ENCODE measurements around the gene SERPIND1. TPM values are rescaled to one million over a fixed set of nuclear protein-coding genes. Genes with fewer than 3 reads are reported as not detected.

Gene SERPIND1
- total RNA-seq, 1 experiment from 2014 or later, result 0.19 TPM

DNA sequence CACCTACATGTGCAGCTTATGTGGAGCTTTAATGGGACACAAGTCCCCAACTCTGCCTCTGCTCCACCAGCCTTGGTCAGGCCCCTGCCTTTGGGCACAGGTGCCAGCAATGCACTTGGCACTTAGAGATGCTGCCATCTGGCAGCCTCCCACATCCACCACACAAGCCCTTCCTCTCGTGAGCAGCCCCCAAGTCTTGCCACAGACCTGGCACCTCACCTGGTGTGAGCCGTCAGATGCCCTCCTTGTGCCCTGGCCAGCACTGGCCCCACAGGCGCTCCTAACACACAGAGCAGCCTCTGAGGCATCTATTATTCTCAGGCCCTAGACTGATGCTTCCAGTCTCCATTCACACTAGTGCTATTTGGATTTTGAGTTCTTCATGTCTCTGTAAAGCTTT lies 24.5 kb upstream of the SERPIND1 start:
- no TSS peak for BruUV-seq (replicated peaks)
- POLR2A ChIA-PET (ENCODE audit: low non-redundant PET), result no interaction called here
- intact Hi-C loops (cut with micrococcal nuclease; ENCODE audit: unreplicated experiment), result no loop called here

DNA sequence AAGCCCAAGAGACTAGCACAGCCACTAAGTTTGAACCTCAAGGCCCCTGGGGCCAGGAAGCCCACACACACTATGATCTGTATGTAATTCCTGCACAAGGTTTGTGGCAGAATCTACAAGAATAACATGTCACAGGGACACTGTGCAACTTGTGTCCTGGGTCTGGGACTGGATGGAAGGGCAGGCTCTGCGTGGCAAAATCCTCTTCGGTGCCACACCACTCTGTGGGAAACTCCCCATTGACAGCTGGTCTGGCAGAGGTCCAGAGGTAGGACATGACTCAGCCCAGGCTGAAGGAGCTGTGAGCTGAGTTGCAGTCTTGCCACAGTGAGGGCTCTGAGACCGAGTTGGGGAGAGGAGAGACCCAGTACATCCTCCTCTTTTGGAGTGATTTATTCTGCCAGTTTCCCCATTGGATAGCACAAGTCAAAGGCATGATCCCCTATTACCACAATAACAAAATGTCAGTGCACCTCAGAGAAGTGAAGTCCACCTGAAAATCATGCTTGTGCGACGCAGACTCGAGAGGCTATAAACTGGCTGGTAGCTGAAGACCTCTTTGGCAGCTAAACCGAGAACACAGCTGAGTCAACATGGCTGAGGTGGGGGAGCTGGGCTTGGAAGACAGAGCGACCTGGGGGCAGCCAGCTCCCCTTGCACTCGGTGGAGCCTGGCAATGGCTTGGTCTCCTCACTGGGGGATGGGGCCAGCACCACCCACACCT lies 23.3 kb upstream of the SERPIND1 start:
- intact Hi-C loops (cut with micrococcal nuclease; ENCODE audit: unreplicated experiment), result no loop called here
- Histone ChIP-seq H3K4me3 (ENCODE audit: low read depth, low read length, poor library complexity, severe bottlenecking) (no peak overlapping the region), H3K9me3 (ENCODE audit: low read depth, low read length, poor library complexity, severe bottlenecking) (no peaks in the 10 kb centered on the region), H3K36me3 (ENCODE audit: insufficient read depth, low read length, poor library complexity, severe bottlenecking) (peaks cover 5% of the 10 kb centered on the region), H3K27me3 (replicated peaks; ENCODE audit: insufficient read depth, low read depth, low read length, poor library complexity) (no peaks in the 10 kb centered on the region), H3K27ac (ENCODE audit: low read depth, low read length, poor library complexity, severe bottlenecking) (no peak overlapping the region), H3K4me1 (ENCODE audit: insufficient read depth, low read length, poor library complexity, severe bottlenecking) (no peaks in the 10 kb centered on the region)
- TF ChIP-seq EZH2 (IDR thresholded peaks at IDR 0.05; ENCODE audit: borderline replicate concordance, low read depth, low read length, poor library complexity, severe bottlenecking), result no peak
- TF ChIP-seq, protein P1, sequence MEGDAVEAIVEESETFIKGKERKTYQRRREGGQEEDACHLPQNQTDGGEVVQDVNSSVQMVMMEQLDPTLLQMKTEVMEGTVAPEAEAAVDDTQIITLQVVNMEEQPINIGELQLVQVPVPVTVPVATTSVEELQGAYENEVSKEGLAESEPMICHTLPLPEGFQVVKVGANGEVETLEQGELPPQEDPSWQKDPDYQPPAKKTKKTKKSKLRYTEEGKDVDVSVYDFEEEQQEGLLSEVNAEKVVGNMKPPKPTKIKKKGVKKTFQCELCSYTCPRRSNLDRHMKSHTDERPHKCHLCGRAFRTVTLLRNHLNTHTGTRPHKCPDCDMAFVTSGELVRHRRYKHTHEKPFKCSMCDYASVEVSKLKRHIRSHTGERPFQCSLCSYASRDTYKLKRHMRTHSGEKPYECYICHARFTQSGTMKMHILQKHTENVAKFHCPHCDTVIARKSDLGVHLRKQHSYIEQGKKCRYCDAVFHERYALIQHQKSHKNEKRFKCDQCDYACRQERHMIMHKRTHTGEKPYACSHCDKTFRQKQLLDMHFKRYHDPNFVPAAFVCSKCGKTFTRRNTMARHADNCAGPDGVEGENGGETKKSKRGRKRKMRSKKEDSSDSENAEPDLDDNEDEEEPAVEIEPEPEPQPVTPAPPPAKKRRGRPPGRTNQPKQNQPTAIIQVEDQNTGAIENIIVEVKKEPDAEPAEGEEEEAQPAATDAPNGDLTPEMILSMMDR (conservative IDR thresholded peaks at IDR 0.05; ENCODE audit: low read depth, low read length), result no peak
- CTCF ChIA-PET, result no interaction called here
- no TSS peak for BruUV-seq (replicated peaks)
- POLR2A ChIA-PET (ENCODE audit: low non-redundant PET), result no interaction called here
- DNase-seq (ENCODE audit: low spot score), result peak; percentile 48

More for the DNA sequence above, 24.5 kb upstream of the SERPIND1 start:
- CTCF ChIA-PET, result no interaction called here
- H3K4me1 ChIP-seq (ENCODE audit: insufficient read depth, low read length, poor library complexity, severe bottlenecking), result no peaks in the 10 kb centered on the region
- no peaks in the 10 kb centered on the region for H3K27me3 ChIP-seq (replicated peaks; ENCODE audit: insufficient read depth, low read depth, low read length, poor library complexity)
- H3K36me3 ChIP-seq (ENCODE audit: insufficient read depth, low read length, poor library complexity, severe bottlenecking), result peaks cover 5% of the 10 kb centered on the region
- DNase-seq (ENCODE audit: low spot score), result no peak
- H3K27ac ChIP-seq (ENCODE audit: low read depth, low read length, poor library complexity, severe bottlenecking), result no peak overlapping the region
- H3K4me3 ChIP-seq (ENCODE audit: low read depth, low read length, poor library complexity, severe bottlenecking), result no peak overlapping the region
- TF ChIP-seq, protein P1 (conservative IDR thresholded peaks at IDR 0.05; ENCODE audit: low read depth, low read length), result no peak
- H3K9me3 ChIP-seq (ENCODE audit: low read depth, low read length, poor library complexity, severe bottlenecking), result no peaks in the 10 kb centered on the region

DNA sequence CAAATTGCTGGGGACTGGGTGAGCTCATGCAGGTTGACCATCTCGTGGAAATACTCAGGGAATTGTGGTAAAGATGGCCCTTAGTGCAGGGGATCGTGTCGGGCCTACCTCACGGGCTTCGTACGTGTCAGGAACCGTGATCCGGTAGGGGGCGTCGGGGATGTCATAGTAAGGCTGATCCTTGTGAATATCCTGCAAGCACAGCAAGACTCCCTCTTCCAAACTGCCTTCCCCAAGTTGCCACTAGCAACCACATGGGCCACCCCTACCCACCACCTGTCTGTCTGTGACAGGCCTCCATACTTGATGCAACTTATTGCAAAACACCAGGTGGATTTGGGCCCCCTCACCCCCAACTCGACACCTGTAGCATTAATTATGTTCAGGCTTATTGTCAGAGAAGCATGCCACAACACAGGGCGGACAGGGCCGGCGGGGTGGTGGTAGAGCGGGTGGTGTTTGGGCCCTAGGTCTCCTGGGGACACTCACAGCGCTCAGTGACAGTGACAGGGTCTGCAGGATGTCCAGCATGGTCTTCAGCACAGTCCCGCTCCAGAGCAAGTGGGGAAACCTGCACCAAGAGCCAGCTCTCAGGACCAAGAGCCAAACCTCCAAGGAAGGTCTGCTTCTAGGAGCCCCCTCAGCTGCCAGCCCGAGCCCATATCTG lies 22.6 kb upstream of the SERPIND1 start:
- intact Hi-C loops (cut with micrococcal nuclease; ENCODE audit: unreplicated experiment), result no loop called here
- H3K36me3 ChIP-seq (ENCODE audit: insufficient read depth, low read length, poor library complexity, severe bottlenecking), result peaks cover 5% of the 10 kb centered on the region
- H3K9me3 ChIP-seq (ENCODE audit: low read depth, low read length, poor library complexity, severe bottlenecking), result no peaks in the 10 kb centered on the region
- TF ChIP-seq, protein P1 (conservative IDR thresholded peaks at IDR 0.05; ENCODE audit: low read depth, low read length), result no peak
- no peak for TF ChIP-seq EZH2 (IDR thresholded peaks at IDR 0.05; ENCODE audit: borderline replicate concordance, low read depth, low read length, poor library complexity, severe bottlenecking)
- no peak overlapping the region for H3K4me3 ChIP-seq (ENCODE audit: low read depth, low read length, poor library complexity, severe bottlenecking)
- ChIA-PET CTCF (no interaction called here), POLR2A (ENCODE audit: low non-redundant PET) (no interaction called here)
- no TSS peak for BruUV-seq (replicated peaks)
- H3K27me3 ChIP-seq (replicated peaks; ENCODE audit: insufficient read depth, low read depth, low read length, poor library complexity), result no peaks in the 10 kb centered on the region
- no peaks in the 10 kb centered on the region for H3K4me1 ChIP-seq (ENCODE audit: insufficient read depth, low read length, poor library complexity, severe bottlenecking)
- H3K27ac ChIP-seq (ENCODE audit: low read depth, low read length, poor library complexity, severe bottlenecking), result no peak overlapping the region
- DNase-seq (ENCODE audit: low spot score), result no peak
